ENCODE measurements around the gene GPATCH8. TPM values are rescaled to one million over a fixed set of nuclear protein-coding genes. Genes with fewer than 3 reads are reported as not detected.
A peak's percentile ranks its signal among the peaks of the same experiment; 100 is the strongest.
"Not testable (repeated sequence)": the region's sequence is repeated elsewhere in the genome, so short reads cannot be mapped to it uniquely, and the experiment has no call there.

Gene GPATCH8
- total RNA-seq, 2 donors from 2014 or later: 21.3 to 26.4 TPM

GRCh38 chr17:44527954-44528353 lies 24.7 kb upstream of the GPATCH8 start:
- Histone ChIP-seq H3K9me3 (no peaks in the 10 kb centered on the region), H3K27me3 (no peaks in the 10 kb centered on the region), H3K4me1 (no peaks in the 10 kb centered on the region), H3K36me3 (no peaks in the 10 kb centered on the region), H3K4me3 (no peak overlapping the region), H3K27ac (no peak overlapping the region)
- no peak for DNase-seq (ENCODE audit: low spot score)
- TF ChIP-seq, protein P1, sequence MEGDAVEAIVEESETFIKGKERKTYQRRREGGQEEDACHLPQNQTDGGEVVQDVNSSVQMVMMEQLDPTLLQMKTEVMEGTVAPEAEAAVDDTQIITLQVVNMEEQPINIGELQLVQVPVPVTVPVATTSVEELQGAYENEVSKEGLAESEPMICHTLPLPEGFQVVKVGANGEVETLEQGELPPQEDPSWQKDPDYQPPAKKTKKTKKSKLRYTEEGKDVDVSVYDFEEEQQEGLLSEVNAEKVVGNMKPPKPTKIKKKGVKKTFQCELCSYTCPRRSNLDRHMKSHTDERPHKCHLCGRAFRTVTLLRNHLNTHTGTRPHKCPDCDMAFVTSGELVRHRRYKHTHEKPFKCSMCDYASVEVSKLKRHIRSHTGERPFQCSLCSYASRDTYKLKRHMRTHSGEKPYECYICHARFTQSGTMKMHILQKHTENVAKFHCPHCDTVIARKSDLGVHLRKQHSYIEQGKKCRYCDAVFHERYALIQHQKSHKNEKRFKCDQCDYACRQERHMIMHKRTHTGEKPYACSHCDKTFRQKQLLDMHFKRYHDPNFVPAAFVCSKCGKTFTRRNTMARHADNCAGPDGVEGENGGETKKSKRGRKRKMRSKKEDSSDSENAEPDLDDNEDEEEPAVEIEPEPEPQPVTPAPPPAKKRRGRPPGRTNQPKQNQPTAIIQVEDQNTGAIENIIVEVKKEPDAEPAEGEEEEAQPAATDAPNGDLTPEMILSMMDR (IDR thresholded peaks at IDR 0.05): no peak

- Histone ChIP-seq H3K27me3 (no peaks in the 10 kb centered on the region), H3K36me3 (no peaks in the 10 kb centered on the region), H3K9me3 (no peaks in the 10 kb centered on the region), H3K27ac (no peak overlapping the region), H3K4me1 (no peaks in the 10 kb centered on the region), H3K4me3 (no peak overlapping the region)
- TF ChIP-seq, protein P1 (IDR thresholded peaks at IDR 0.05): no peak
- DNase-seq (ENCODE audit: low spot score): no peak
Observed at GRCh38 chr17:44527102-44527501, 23.9 kb upstream of the GPATCH8 start.

- DNase-seq (ENCODE audit: low spot score): no peak
- Histone ChIP-seq H3K4me1 (no peaks in the 10 kb centered on the region), H3K4me3 (no peak overlapping the region), H3K9me3 (no peaks in the 10 kb centered on the region), H3K36me3 (no peaks in the 10 kb centered on the region), H3K27ac (no peak overlapping the region), H3K27me3 (no peaks in the 10 kb centered on the region)
- TF ChIP-seq, protein P1 (IDR thresholded peaks at IDR 0.05): no peak
Observed at GRCh38 chr17:44523672-44523972, 20.4 kb upstream of the GPATCH8 start.

DNA sequence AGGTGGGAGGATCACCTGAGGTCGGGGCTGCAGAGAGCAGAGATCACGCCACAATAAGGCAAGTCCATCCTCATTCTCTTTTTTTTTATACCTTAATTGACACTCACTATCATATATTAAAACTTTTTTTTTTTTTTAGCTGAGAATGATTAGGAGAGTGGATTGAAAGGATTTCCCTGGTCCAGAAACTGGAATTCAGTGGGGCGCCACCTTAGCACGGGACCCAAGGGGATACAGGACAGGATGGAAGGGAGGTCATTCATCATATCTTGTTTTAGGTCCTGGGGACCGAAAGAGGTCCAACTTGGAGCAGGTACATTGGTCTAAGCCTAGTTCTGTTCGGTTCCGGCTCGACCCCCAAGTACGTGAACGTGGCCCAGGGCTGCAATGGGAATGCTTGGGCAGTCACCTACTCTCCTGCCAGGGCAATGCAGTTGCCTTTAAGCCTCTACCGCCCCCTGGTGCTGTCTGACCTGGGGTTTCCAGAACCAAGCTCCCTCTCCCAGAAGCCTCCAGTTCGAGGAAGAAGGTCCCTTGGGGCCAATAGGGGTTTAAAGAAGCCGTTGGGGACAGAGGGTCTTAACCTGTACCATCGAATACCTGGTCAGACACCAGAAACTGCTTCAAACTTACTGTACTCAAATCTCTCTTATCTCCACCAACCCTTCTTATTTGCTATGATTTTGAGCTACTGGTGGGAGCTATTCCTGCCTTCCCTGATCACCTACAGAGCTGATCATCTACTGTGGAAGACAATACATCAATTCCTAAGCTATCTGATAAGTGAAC lies 19.9 kb upstream of the GPATCH8 start:
- DNase-seq (ENCODE audit: low spot score): peak; percentile 67
- Histone ChIP-seq H3K27me3 (no peaks in the 10 kb centered on the region), H3K4me1 (no peaks in the 10 kb centered on the region), H3K36me3 (no peaks in the 10 kb centered on the region), H3K4me3 (no peak overlapping the region), H3K27ac (no peak overlapping the region), H3K9me3 (no peaks in the 10 kb centered on the region)
- TF ChIP-seq, protein P1 (IDR thresholded peaks at IDR 0.05): peak; percentile 36 to 74

- Histone ChIP-seq H3K27ac (no peak overlapping the region), H3K9me3 (no peaks in the 10 kb centered on the region), H3K27me3 (no peaks in the 10 kb centered on the region), H3K4me3 (no peak overlapping the region), H3K4me1 (no peaks in the 10 kb centered on the region), H3K36me3 (no peaks in the 10 kb centered on the region)
- TF ChIP-seq, protein P1 (IDR thresholded peaks at IDR 0.05): no peak
- DNase-seq (ENCODE audit: low spot score): no peak
Observed at GRCh38 chr17:44518032-44518431, 14.8 kb upstream of the GPATCH8 start.

- H3K27me3 ChIP-seq: not testable (repeated sequence)
Observed at GRCh38 chr17:44511241-44512134, 8.3 kb upstream of the GPATCH8 start.

GRCh38 chr17:44506939-44507604 lies 3.9 kb upstream of the GPATCH8 start:
- H3K27me3 ChIP-seq; DNase-seq (ENCODE audit: low spot score); H3K36me3 ChIP-seq; H3K9me3 ChIP-seq; H3K4me3 ChIP-seq; H3K27ac ChIP-seq: not testable (repeated sequence)
- H3K4me1 ChIP-seq: peaks cover 0 to 13% of the 10 kb centered on the region in 2 donors

More at GRCh38 chr17:44511241-44512134, 8.3 kb upstream of the GPATCH8 start:
- not testable (repeated sequence) for H3K9me3 ChIP-seq; H3K27ac ChIP-seq; H3K4me1 ChIP-seq; DNase-seq (ENCODE audit: low spot score); H3K4me3 ChIP-seq; H3K36me3 ChIP-seq

Measured in right atrium auricular region (tissue), 2 donors.